H1 (cell line): ENCODE results near the gene RRBP1. TPM values are rescaled to one million over a fixed set of nuclear protein-coding genes. Genes with fewer than 3 reads are reported as not detected.

Experiments
- CTCF ChIA-PET: fragments of 300-600 bp; sonication (Branson Sonifier 250); formaldehyde crosslinking; loops from one replicate; lab custom pipeline; 2021; ENCODE audit not compliant: partially characterized antibody; lab: Charles Lee
- POLR2A ChIA-PET: fragments of 300-600 bp; sonication (Branson Sonifier 250); formaldehyde crosslinking; loops from one replicate; lab custom pipeline; 2021; ENCODE audit warnings: inconsistent platforms; ENCODE audit not compliant: partially characterized antibody; lab: Charles Lee
- DNase-seq, 2 experiments: peaks; one replicate each; pipeline versions ENCODE4 v3.0.0 to v3.0.0-alpha.2; 2010 to 2022; ENCODE audit warnings: low spot score in 2 of 2, low read depth in 1 of 2, mixed read lengths in 1 of 2
- FAIRE-seq: peaks from 2 replicates; lab custom pipeline; 2011; peaks lifted over from hg19 to GRCh38; lab: Jason Lieb, UNC
- H2AFZ ChIP-seq: 2 replicates; pipeline ENCODE4 v1.8.1; 2012; ENCODE audit warnings: low read length, inconsistent platforms
- H2AK5ac ChIP-seq: 2 replicates; pipeline ENCODE4 v1.6.1; 2013; ENCODE audit warnings: low read depth, low read length
- H2BK120ac ChIP-seq: replicated peaks from 2 replicates; pipeline ENCODE3; 2013; ENCODE audit warnings: low read depth, low read length, inconsistent platforms
- H2BK12ac ChIP-seq: 2 replicates; pipeline ENCODE4 v1.6.1; 2013; ENCODE audit warnings: low read depth, low read length
- H2BK15ac ChIP-seq: 2 replicates; pipeline ENCODE4 v1.6.1; 2013; ENCODE audit warnings: low read length
- H2BK20ac ChIP-seq: 2 replicates; pipeline ENCODE4 v1.6.1; 2013; ENCODE audit warnings: low read length
- H2BK5ac ChIP-seq: 2 replicates; pipeline ENCODE4 v1.6.1; 2013; ENCODE audit warnings: low read depth, low read length
- H3K14ac ChIP-seq: 2 replicates; pipeline ENCODE4 v1.6.1; 2013; ENCODE audit warnings: inconsistent platforms; ENCODE audit not compliant: insufficient read length
- H3K18ac ChIP-seq: 2 replicates; pipeline ENCODE4 v1.6.1; 2013; ENCODE audit warnings: low read length; ENCODE audit errors: extremely low read depth
- H3K23ac ChIP-seq: 2 replicates; pipeline ENCODE4 v1.6.1; 2013; ENCODE audit warnings: inconsistent platforms; ENCODE audit not compliant: insufficient read length
- H3K23me2 ChIP-seq: 2 replicates; pipeline ENCODE4 v1.6.1; 2013; ENCODE audit warnings: low read depth, low read length
- H3K27ac ChIP-seq: 2 replicates; pipeline ENCODE4 v1.6.1; 2011; ENCODE audit warnings: low read depth, low read length, inconsistent platforms
- H3K27me3 ChIP-seq, 4 experiments: replicated peaks in 1 of 4; 1 replicate in 1 of 4; 2 replicates in 3 of 4; pipeline versions ENCODE4 v1.6.1 to v1.8.1; 2011 to 2013; ENCODE audit warnings: low read length in 3 of 4, mild to moderate bottlenecking in 3 of 4, inconsistent platforms in 2 of 4, mixed read lengths in 2 of 4, moderate library complexity in 1 of 4; ENCODE audit not compliant: control insufficient read depth in 3 of 4, insufficient read depth in 3 of 4; ENCODE audit errors: extremely low read depth in 1 of 4
- H3K36me3 ChIP-seq, 4 experiments: 2 replicates each; pipeline versions ENCODE4 v1.6.1 to v1.8.1; 2011 to 2013; ENCODE audit warnings: mild to moderate bottlenecking in 4 of 4, low read length in 3 of 4, moderate library complexity in 2 of 4, control low read depth in 1 of 4, inconsistent platforms in 1 of 4; ENCODE audit not compliant: insufficient read depth in 4 of 4, control insufficient read depth in 2 of 4
- H3K4ac ChIP-seq: replicated peaks from 2 replicates; pipeline ENCODE3; 2013; ENCODE audit warnings: low read length, low read depth, mixed read lengths, inconsistent platforms; ENCODE audit not compliant: insufficient read length
- H3K4me1 ChIP-seq, 4 experiments: replicated peaks in 1 of 4; 1 replicate in 1 of 4; 2 replicates in 3 of 4; pipeline versions ENCODE4 v1.6.1 to v1.8.1; 2011 to 2013; ENCODE audit warnings: low read length in 3 of 4, inconsistent platforms in 2 of 4, mixed read lengths in 1 of 4; ENCODE audit not compliant: insufficient read depth in 4 of 4, control insufficient read depth in 3 of 4
- H3K4me2 ChIP-seq, 2 experiments: 2 replicates each; pipeline versions ENCODE4 v1.6.1 to v1.8.1; 2011 to 2013; ENCODE audit warnings: low read depth in 2 of 2, low read length in 2 of 2, control low read depth in 1 of 2, inconsistent platforms in 1 of 2, mild to moderate bottlenecking in 1 of 2; ENCODE audit not compliant: insufficient read depth in 1 of 2
- H3K4me3 ChIP-seq, 4 experiments: fragments of 200-600, 300-600 bp in 1 of 4; sonication (generic), shearing (Covaris generic), sonication (Bioruptor Twin) in 1 of 4; 2 replicates each; pipeline versions ENCODE4 v1.5.1 to v1.8.1; 2011 to 2016; ENCODE audit warnings: low read length in 4 of 4, low read depth in 3 of 4, control low read depth in 2 of 4, inconsistent platforms in 2 of 4, mild to moderate bottlenecking in 2 of 4, mixed read lengths in 1 of 4, moderate library complexity in 1 of 4; ENCODE audit not compliant: insufficient read depth in 2 of 4; ENCODE audit errors: extremely low read depth in 1 of 4
- H3K56ac ChIP-seq: replicated peaks from 2 replicates; pipeline ENCODE3; 2013; ENCODE audit warnings: low read depth, mild to moderate bottlenecking, mixed read lengths, low read length, inconsistent platforms; ENCODE audit not compliant: insufficient read length
- H3K79me1 ChIP-seq: 2 replicates; pipeline ENCODE4 v1.6.1; 2013; ENCODE audit warnings: low read depth, low read length, control low read depth
- H3K79me2 ChIP-seq, 2 experiments: 2 replicates each; pipeline versions ENCODE4 v1.6.1 to v1.8.1; 2012 to 2013; ENCODE audit warnings: low read length in 2 of 2, mild to moderate bottlenecking in 2 of 2, inconsistent platforms in 1 of 2; ENCODE audit not compliant: insufficient read depth in 2 of 2, control insufficient read depth in 1 of 2
- H3K9ac ChIP-seq, 4 experiments: replicated peaks in 1 of 4; 1 replicate in 1 of 4; 2 replicates in 3 of 4; pipeline versions ENCODE4 v1.6.1 to v1.8.1; 2011 to 2013; ENCODE audit warnings: low read depth in 3 of 4, low read length in 3 of 4, control low read depth in 2 of 4, mild to moderate bottlenecking in 2 of 4, moderate library complexity in 2 of 4, inconsistent platforms in 1 of 4; ENCODE audit errors: extremely low read depth in 1 of 4
- H3K9me3 ChIP-seq, 2 experiments: 2 replicates each; pipeline versions ENCODE4 v1.6.1 to v1.8.1; 2012 to 2013; ENCODE audit warnings: mild to moderate bottlenecking in 2 of 2, moderate library complexity in 2 of 2, control low read depth in 1 of 2, inconsistent platforms in 1 of 2, low read depth in 1 of 2, low read length in 1 of 2, mixed read lengths in 1 of 2; ENCODE audit not compliant: insufficient read depth in 2 of 2
- H4K20me1 ChIP-seq, 2 experiments: replicated peaks in 1 of 2; 2 replicates each; pipeline versions ENCODE3 to v1.8.1; 2011 to 2013; ENCODE audit warnings: inconsistent platforms in 2 of 2, low read length in 2 of 2, mild to moderate bottlenecking in 1 of 2; ENCODE audit not compliant: insufficient read depth in 2 of 2, control insufficient read depth in 1 of 2
- H4K5ac ChIP-seq: 2 replicates; pipeline ENCODE4 v1.6.1; 2013; ENCODE audit warnings: low read length, low read depth, mixed read lengths, inconsistent platforms; ENCODE audit not compliant: insufficient read length
- H4K8ac ChIP-seq: 2 replicates; pipeline ENCODE4 v1.8.0; 2013; ENCODE audit warnings: mild to moderate bottlenecking, moderate library complexity, low read length, inconsistent platforms; ENCODE audit not compliant: insufficient read depth; ENCODE audit errors: extremely low read depth
- H4K91ac ChIP-seq: replicated peaks from 2 replicates; pipeline ENCODE3; 2013; ENCODE audit warnings: low read length, mixed read lengths, inconsistent platforms; ENCODE audit not compliant: insufficient read length
- GABPA ChIP-seq: IDR thresholded peaks from 2 replicates; pipeline ENCODE4 v1.6.1; 2011; ENCODE audit warnings: mild to moderate bottlenecking, low read length, moderate library complexity, borderline replicate concordance; ENCODE audit not compliant: insufficient read depth
- SP1 ChIP-seq: IDR thresholded peaks from 2 replicates; pipeline ENCODE4 v1.6.1; 2011; ENCODE audit warnings: low read depth, low read length
- WGBS, 2 experiments: shearing (Covaris generic) in 1 of 2; methylation state at CpG; one replicate each; pipeline versions ENCODE4 v1.1.6 to v1.1.7; 2013 to 2015; ENCODE audit warnings: low lambda C conversion rate in 2 of 2, mixed read lengths in 2 of 2, inconsistent platforms in 1 of 2, low coverage in 1 of 2, missing lambda C conversion rate in 1 of 2; ENCODE audit not compliant: insufficient replicate concordance in 2 of 2, insufficient coverage in 1 of 2, insufficient read length in 1 of 2; ENCODE audit errors: extremely low coverage in 1 of 2, missing lambda C conversion rate in 1 of 2; 5-methylcytosine and 5-hydroxymethylcytosine counted together
- polyA plus RNA-seq, 7 experiments: library from polyadenylated mRNA; depleted of rRNA in 3 of 7; stranded (reverse) in 5 of 7; unstranded in 2 of 7; fragments of >200 nt in 5 of 7; fragments of 200-250 nt in 2 of 7; gene quantifications; 1 replicate in 5 of 7; 2 replicates in 1 of 7; 4 replicates in 1 of 7; pipeline versions ENCODE4 v1.2.1 to v1.2.3, GENCODE V29; 2011 to 2013; ENCODE audit warnings: missing spikeins in 2 of 7, mixed read lengths in 2 of 7
- total RNA-seq: library from RNA; stranded (reverse); fragmentation: NEBNext Ultra II Directional; extraction: Animal tissue kit (Norgen Biotek cat#: 25700); gene quantifications from 2 replicates; pipeline ENCODE4 v1.2.1, GENCODE V29; 2021

The RRBP1 gene
- total and polyA plus RNA-seq, 2 of the 8 experiments (the other 6 are each of a cell fraction or from before 2014, with no cell fraction given) = 15.9 to 157 TPM

DNA sequence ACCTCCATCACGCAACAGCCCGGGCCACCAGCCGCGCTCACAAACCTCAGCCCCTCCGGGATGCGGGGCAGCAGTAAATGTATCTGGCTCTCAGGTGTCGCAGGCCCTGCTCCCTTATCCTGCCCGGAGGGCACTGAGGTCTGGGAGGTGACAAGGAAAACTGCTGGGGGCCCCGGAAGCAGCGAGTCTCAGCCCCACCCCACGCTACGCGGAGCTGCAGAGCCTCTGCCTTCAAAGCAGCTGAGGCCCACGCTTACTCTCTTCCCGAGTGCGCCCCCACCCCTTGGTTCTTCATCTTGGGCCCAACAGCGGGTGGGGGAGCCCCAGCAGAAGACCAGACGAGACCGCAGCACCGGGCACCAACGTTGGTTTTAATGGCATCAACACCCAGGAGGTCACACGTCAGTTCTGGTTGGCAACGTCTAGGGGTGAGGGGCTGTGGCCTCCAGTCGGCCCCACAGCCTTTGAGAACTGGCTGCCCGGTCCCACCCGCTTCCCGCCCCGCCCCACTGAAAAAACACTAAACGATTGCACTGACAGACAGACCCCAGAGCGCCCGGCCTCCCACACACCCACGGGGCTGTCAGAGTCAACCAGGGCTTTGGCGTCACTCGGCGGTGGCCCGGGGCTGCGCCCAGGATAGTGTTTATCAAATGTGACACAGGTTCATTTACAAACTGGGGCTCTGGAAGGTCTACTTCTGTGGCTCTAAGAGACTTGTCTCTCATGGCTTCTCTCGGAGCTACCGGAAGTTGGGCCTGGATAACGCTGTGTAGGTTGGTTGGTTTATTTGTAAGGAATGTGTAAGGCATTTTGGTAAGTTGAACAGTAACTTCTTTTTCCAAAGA lies 68.5 kb downstream of the RRBP1 start:
- no peak for FAIRE-seq
- peaks cover 0 to 8% (median 1%) of the 10 kb centered on the region in 4 experiments; a peak in 3 of 7 replicates for H3K4me1 ChIP-seq
- H2BK12ac ChIP-seq = no peak overlapping the region
- H2BK20ac ChIP-seq = no peak overlapping the region
- 94% methylated on average over 34 of the region's 40 CpGs; no CpG with 5 or more reads in 1 of the 2 experiments for WGBS, 2 experiments
- POLR2A ChIA-PET = interaction anchor here (1.0 to 1.5 kb wide), 7 partner anchors 11 to 83 kb away, joined by 3 to 7 read pairs (median 5); partner anchors contain the start of genes BFSP1, DSTN and RRBP1
- no peak overlapping the region for H2AFZ ChIP-seq
- no peaks in the 10 kb centered on the region for H3K79me2 ChIP-seq
- H2BK120ac ChIP-seq = no peak overlapping the region
- H3K14ac ChIP-seq = no peak overlapping the region
- CTCF ChIA-PET = interaction anchor here (0.7 to 10.0 kb wide), 16 partner anchors 8 to 325 kb away, joined by 3 to 114 read pairs (median 4); partner anchors contain the start of gene DSTN
- H3K4me2 ChIP-seq = no peak overlapping the region
- H2BK15ac ChIP-seq = no peak overlapping the region
- H2AK5ac ChIP-seq = no peak overlapping the region
- H3K4ac ChIP-seq = no peak overlapping the region
- H4K91ac ChIP-seq = no peak overlapping the region
- DNase-seq = no peak
- H3K18ac ChIP-seq = no peak overlapping the region
- H3K23ac ChIP-seq = no peak overlapping the region
- H4K5ac ChIP-seq = no peak overlapping the region
- no peak overlapping the region for H2BK5ac ChIP-seq
- H3K4me3 ChIP-seq = no peak overlapping the region
- peaks cover 3% of the 10 kb centered on the region; the same call in 1 of the 2 replicates for H3K79me1 ChIP-seq
- peaks cover 0 to 19% (median 5%) of the 10 kb centered on the region in 4 experiments; a peak in 6 of 8 replicates for H3K36me3 ChIP-seq
- no peaks in the 10 kb centered on the region for H3K27me3 ChIP-seq
- no peaks in the 10 kb centered on the region for H3K9me3 ChIP-seq
- H3K27ac ChIP-seq = no peak overlapping the region
- no peaks in the 10 kb centered on the region for H3K23me2 ChIP-seq
- peaks cover 4 to 5% of the 10 kb centered on the region in 2 experiments for H4K20me1 ChIP-seq
- no peak overlapping the region for H3K9ac ChIP-seq
- no peak overlapping the region for H3K56ac ChIP-seq
- H4K8ac ChIP-seq = no peak overlapping the region; the same call in 1 of the 2 replicates
- TF ChIP-seq GABPA = no peak
- no peak for TF ChIP-seq SP1
